ENCODE measurements around the gene EPN2. TPM values are rescaled to one million over a fixed set of nuclear protein-coding genes. Genes with fewer than 3 reads are reported as not detected.

Gene EPN2
- total RNA-seq, 2 donors from 2014 or later = 6.0 to 7.2 TPM

- peak overlapping the region; percentile 79 for H3K27ac Mint-ChIP-seq
- DNase-seq = peak in 1 of 3 donors; percentile 15
- H3K27me3 Mint-ChIP-seq = peaks cover 30% of the 10 kb centered on the region
Measured at GRCh38 chr17:19306160-19307111, 69.3 kb downstream of the EPN2 start.

GRCh38 chr17:19307521-19307920 is 70.4 kb downstream of the EPN2 start:
- Mint-ChIP-seq H3K36me3 (ENCODE audit: low read depth) (no peaks in the 10 kb centered on the region), H3K4me3 (no peak overlapping the region), H3K27ac (no peak overlapping the region), H3K27me3 (peaks cover 37% of the 10 kb centered on the region), H3K4me1 (peaks cover 23% of the 10 kb centered on the region)
- DNase-seq (no peak), ATAC-seq (no peak)
- no peaks in the 10 kb centered on the region for H3K9me3 ChIP-seq (ENCODE audit: control insufficient read depth, low read length, poor library complexity, severe bottlenecking)

More at GRCh38 chr17:19306160-19307111, 69.3 kb downstream of the EPN2 start:
- ATAC-seq = peak; percentile 97
- peak overlapping the region; percentile 80 for H3K4me3 Mint-ChIP-seq
- no peaks in the 10 kb centered on the region for H3K36me3 Mint-ChIP-seq (ENCODE audit: low read depth)
- peaks cover 23% of the 10 kb centered on the region for H3K4me1 Mint-ChIP-seq
- no peaks in the 10 kb centered on the region for H3K9me3 ChIP-seq (ENCODE audit: control insufficient read depth, low read length, poor library complexity, severe bottlenecking)

DNA sequence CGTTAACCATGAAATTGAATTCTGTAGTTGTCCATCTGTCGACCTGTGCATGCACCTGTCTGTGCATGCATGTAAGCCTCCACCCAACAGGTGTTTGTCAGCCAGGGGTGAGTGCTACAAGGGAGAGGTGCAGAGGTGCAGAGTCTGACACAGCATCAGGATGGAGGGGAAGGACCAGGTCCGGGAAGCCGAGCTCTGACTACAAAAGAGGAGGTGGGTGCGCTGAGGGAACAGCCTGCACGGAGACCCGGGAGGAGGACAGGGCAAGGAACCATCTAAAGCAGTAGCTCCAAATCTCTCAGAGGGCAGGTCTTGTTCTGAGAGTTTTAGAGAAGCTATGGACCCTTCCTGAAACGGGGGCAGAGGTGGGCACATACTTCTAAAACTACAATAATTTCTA is 71.2 kb downstream of the EPN2 start:
- Mint-ChIP-seq H3K4me1 (peaks cover 23% of the 10 kb centered on the region), H3K36me3 (ENCODE audit: low read depth) (no peaks in the 10 kb centered on the region), H3K27ac (no peak overlapping the region), H3K4me3 (no peak overlapping the region), H3K27me3 (peaks cover 42% of the 10 kb centered on the region)
- DNase-seq (no peak), ATAC-seq (no peak)
- H3K9me3 ChIP-seq (ENCODE audit: control insufficient read depth, low read length, poor library complexity, severe bottlenecking) = no peaks in the 10 kb centered on the region

GRCh38 chr17:19309701-19310100 is 72.5 kb downstream of the EPN2 start:
- H3K4me1 Mint-ChIP-seq = peaks cover 28% of the 10 kb centered on the region
- no peak overlapping the region for H3K27ac Mint-ChIP-seq
- H3K27me3 Mint-ChIP-seq = peaks cover 49% of the 10 kb centered on the region
- H3K4me3 Mint-ChIP-seq = no peak overlapping the region
- ATAC-seq = no peak
- no peaks in the 10 kb centered on the region for H3K9me3 ChIP-seq (ENCODE audit: control insufficient read depth, low read length, poor library complexity, severe bottlenecking)
- peaks cover 2% of the 10 kb centered on the region for H3K36me3 Mint-ChIP-seq (ENCODE audit: low read depth)
- no peak for DNase-seq

DNA sequence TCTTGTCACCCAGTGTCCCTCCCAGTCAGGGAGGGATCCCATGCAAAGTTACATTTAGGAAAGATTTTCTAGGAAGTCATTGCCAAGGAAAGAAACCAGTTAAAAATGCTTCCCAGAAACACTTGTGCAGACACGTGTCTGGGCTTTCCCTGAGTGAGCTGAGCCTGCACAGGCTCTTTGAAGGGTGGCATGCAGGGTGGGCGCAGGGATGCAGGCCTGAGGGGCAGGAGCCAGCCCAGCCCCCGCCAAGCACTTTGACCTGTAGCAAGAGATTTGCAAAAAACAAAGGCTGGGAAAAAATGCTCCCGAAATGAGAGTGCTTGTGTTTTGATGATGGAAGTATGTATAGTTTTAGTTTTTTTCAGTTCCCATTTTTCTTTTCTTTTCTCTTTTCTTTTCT is 73.0 kb downstream of the EPN2 start:
- Mint-ChIP-seq H3K4me1 (peaks cover 28% of the 10 kb centered on the region), H3K27me3 (peaks cover 49% of the 10 kb centered on the region), H3K4me3 (no peak overlapping the region)

DNA sequence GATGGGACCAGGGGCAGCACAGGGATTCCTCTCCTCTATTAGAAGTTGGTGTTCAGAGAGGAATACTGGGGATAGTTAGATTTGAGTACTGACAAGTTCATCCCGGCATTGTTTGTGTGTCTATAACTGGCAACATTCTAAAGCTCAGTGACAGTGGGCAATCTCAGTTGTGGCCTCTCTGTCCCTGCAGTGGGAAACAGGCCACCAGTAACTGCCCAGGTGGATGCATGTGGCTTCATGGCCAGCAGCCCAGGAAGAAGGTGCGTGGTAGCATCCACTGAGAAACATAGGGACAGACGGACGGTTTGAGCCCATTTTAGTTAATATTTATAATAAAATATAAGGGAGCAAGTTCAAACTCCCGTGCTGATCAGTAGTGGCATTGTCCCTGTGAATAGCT is 73.8 kb downstream of the EPN2 start:
- ATAC-seq = no peak
- Mint-ChIP-seq H3K4me3 (no peak overlapping the region), H3K27me3 (peaks cover 42% of the 10 kb centered on the region), H3K4me1 (peaks cover 20% of the 10 kb centered on the region), H3K27ac (no peak overlapping the region), H3K36me3 (ENCODE audit: low read depth) (peaks cover 2% of the 10 kb centered on the region)
- no peak for DNase-seq
- H3K9me3 ChIP-seq (ENCODE audit: control insufficient read depth, low read length, poor library complexity, severe bottlenecking) = no peaks in the 10 kb centered on the region

More for the DNA sequence above, 73.0 kb downstream of the EPN2 start:
- Mint-ChIP-seq H3K27ac (no peak overlapping the region), H3K36me3 (ENCODE audit: low read depth) (peaks cover 2% of the 10 kb centered on the region)
- DNase-seq = no peak
- no peak for ATAC-seq
- no peaks in the 10 kb centered on the region for H3K9me3 ChIP-seq (ENCODE audit: control insufficient read depth, low read length, poor library complexity, severe bottlenecking)

DNA sequence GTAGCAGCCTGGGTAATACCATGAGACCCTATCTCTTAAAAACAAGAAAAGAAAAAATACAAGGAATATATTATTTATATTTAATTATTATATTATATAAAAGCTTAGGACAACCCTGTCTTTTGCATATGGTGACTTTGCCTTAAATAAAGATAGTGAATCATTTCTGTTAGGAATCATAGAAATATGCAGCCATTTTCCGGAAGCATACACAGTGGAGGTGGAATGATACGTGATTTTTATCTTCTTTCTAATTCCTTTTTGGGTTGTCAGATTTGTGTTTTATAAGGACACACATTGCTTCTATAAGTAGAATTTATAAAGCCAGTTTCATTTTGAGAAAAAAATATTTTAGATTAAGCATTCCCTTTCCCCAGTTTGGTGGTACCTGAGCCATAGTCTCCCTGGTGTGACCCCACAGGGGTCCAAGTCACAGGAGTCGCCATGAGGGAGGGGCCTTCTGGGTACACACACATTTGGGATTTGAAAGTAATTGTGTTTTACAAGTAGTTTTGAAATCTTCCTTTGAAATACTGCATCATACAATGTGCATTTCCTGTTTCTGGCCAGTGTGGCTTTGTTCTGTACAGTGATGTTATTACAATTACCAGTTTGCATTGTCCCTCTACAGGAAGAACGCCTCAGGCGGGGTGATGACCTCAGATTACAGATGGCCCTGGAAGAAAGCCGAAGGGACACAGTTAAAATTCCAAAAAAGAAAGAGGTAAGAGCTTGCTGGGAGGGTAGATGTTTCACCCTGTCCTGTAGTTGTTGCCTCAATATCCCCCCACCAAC is 74.5 kb downstream of the EPN2 start:
- H3K27ac Mint-ChIP-seq = no peak overlapping the region
- H3K9me3 ChIP-seq (ENCODE audit: control insufficient read depth, low read length, poor library complexity, severe bottlenecking) = no peaks in the 10 kb centered on the region
- H3K4me3 Mint-ChIP-seq = no peak overlapping the region
- H3K27me3 Mint-ChIP-seq = peaks cover 36% of the 10 kb centered on the region
- DNase-seq (no peak), ATAC-seq (no peak)
- H3K4me1 Mint-ChIP-seq = peaks cover 14% of the 10 kb centered on the region
- peaks cover 2% of the 10 kb centered on the region for H3K36me3 Mint-ChIP-seq (ENCODE audit: low read depth)

GRCh38 chr17:19312406-19312805 is 75.2 kb downstream of the EPN2 start:
- no peaks in the 10 kb centered on the region for H3K9me3 ChIP-seq (ENCODE audit: control insufficient read depth, low read length, poor library complexity, severe bottlenecking)
- H3K36me3 Mint-ChIP-seq (ENCODE audit: low read depth) = peaks cover 2% of the 10 kb centered on the region
- H3K27ac Mint-ChIP-seq = no peak overlapping the region
- H3K27me3 Mint-ChIP-seq = peaks cover 33% of the 10 kb centered on the region
- ATAC-seq (no peak), DNase-seq (no peak)
- H3K4me3 Mint-ChIP-seq = no peak overlapping the region
- H3K4me1 Mint-ChIP-seq = peaks cover 10% of the 10 kb centered on the region

GRCh38 chr17:19313066-19313745 is 76.0 kb downstream of the EPN2 start:
- Mint-ChIP-seq H3K27ac (no peak overlapping the region), H3K36me3 (ENCODE audit: low read depth) (peaks cover 2% of the 10 kb centered on the region)
- ATAC-seq = no peak

DNA sequence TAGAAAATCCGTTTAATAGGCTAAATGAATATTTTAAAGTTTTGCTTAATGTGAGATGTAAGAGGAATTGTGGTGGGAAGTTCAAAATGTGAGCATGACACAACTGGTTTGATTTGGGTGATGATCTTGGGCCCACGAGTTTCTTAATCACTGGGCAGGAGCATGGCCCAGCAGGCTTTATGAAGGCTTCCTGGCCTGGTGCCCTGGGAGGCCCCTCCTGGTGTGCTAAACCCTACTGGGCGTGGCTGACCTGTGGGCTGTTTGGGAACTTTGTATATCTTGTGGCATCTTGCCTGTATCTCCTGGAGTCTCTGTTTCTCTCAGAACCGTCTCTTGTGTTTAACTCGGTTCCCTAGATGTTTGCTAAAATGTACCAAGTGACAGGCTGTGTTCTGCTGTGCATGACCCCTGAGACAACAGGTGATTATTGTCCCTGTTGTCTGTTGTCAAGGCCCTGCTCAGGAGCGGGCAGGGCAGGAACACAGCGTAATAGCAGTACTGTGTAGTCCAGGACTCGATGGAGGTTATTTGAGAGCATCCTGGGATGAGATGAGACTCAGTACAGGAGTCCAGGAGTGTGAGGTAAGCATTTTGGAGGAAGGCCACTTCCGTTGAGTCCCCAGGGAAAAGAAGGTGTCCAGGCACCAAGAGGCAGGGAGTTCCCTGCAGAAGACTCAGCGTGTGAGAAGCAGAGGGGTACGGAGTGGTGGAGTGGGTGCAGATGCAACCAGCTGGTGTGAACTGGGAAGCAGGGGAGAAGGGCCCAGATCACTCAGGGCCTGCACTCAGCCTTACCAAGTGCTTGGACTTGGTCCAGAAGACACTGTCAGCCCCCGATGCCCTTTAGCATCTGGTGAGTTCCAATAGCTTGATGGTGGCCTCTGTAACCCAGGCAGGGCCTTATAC is 76.8 kb downstream of the EPN2 start:
- DNase-seq (no peak), ATAC-seq (no peak)
- Mint-ChIP-seq H3K27ac (no peak overlapping the region), H3K4me3 (peak overlapping the region; percentile 44), H3K36me3 (ENCODE audit: low read depth) (peaks cover 2% of the 10 kb centered on the region), H3K27me3 (peaks cover 23% of the 10 kb centered on the region), H3K4me1 (peaks cover 4% of the 10 kb centered on the region)
- no peaks in the 10 kb centered on the region for H3K9me3 ChIP-seq (ENCODE audit: control insufficient read depth, low read length, poor library complexity, severe bottlenecking)

More at GRCh38 chr17:19313066-19313745, 76.0 kb downstream of the EPN2 start:
- DNase-seq = no peak
- no peaks in the 10 kb centered on the region for H3K9me3 ChIP-seq (ENCODE audit: control insufficient read depth, low read length, poor library complexity, severe bottlenecking)
- Mint-ChIP-seq H3K4me1 (peaks cover 6% of the 10 kb centered on the region), H3K4me3 (no peak overlapping the region), H3K27me3 (peaks cover 25% of the 10 kb centered on the region)

- Mint-ChIP-seq H3K27ac (no peak overlapping the region), H3K27me3 (peaks cover 18% of the 10 kb centered on the region), H3K4me3 (no peak overlapping the region), H3K36me3 (ENCODE audit: low read depth) (peaks cover 2% of the 10 kb centered on the region), H3K4me1 (peaks cover 4% of the 10 kb centered on the region)
- H3K9me3 ChIP-seq (ENCODE audit: control insufficient read depth, low read length, poor library complexity, severe bottlenecking) = no peaks in the 10 kb centered on the region
- DNase-seq = no peak
- no peak for ATAC-seq
Measured at GRCh38 chr17:19315104-19315503, 77.9 kb downstream of the EPN2 start.

GRCh38 chr17:19316761-19317358 is 79.7 kb downstream of the EPN2 start:
- H3K4me1 Mint-ChIP-seq = peaks cover 4% of the 10 kb centered on the region
- no peaks in the 10 kb centered on the region for H3K9me3 ChIP-seq (ENCODE audit: control insufficient read depth, low read length, poor library complexity, severe bottlenecking)
- H3K36me3 Mint-ChIP-seq (ENCODE audit: low read depth) = peaks cover 4% of the 10 kb centered on the region
- DNase-seq (no peak), ATAC-seq (no peak)
- H3K27me3 Mint-ChIP-seq = peaks cover 17% of the 10 kb centered on the region
- H3K27ac Mint-ChIP-seq = no peak overlapping the region
- no peak overlapping the region for H3K4me3 Mint-ChIP-seq

Measured in T-helper 17 cell (primary cell).